ENCODE data around the gene PLCD3.

GRCh38 chr17:45061606-45062205 lies 70.6 kb downstream of the PLCD3 start:
- TF ChIP-seq CTCF (conservative IDR thresholded peaks at IDR 0.05; ENCODE audit: low read length) (no peak), EZH2phosphoT487 (IDR thresholded peaks at IDR 0.05; ENCODE audit: borderline replicate concordance, low read depth, low read length) (no peak)
